H1 (cell line): Measurements from ENCODE around the gene BCL2. TPM values are rescaled to one million over a fixed set of nuclear protein-coding genes. Genes with fewer than 3 reads are reported as not detected.

Experiments
- CHD1 ChIP-seq: IDR thresholded peaks from 2 replicates; pipeline ENCODE4 v1.6.1; 2012; ENCODE audit warnings: low read depth, low read length, improper control_type of control experiment
- JUND ChIP-seq: IDR thresholded peaks from 2 replicates; pipeline ENCODE4 v1.6.1; 2011; ENCODE audit warnings: mild to moderate bottlenecking, improper control_type of control experiment, low read length
- MAFK ChIP-seq: IDR thresholded peaks from 2 replicates; pipeline ENCODE4 v1.6.1; 2012; ENCODE audit warnings: low read depth, mild to moderate bottlenecking, improper control_type of control experiment, low read length
- POU5F1 ChIP-seq: IDR thresholded peaks from 2 replicates; pipeline ENCODE4 v1.6.1; 2011; ENCODE audit warnings: low read depth, mild to moderate bottlenecking, low read length, moderate library complexity
- SRF ChIP-seq: IDR thresholded peaks from 2 replicates; pipeline ENCODE4 v1.6.1; 2011; ENCODE audit warnings: mild to moderate bottlenecking, low read depth, low read length, moderate library complexity
- TAF1 ChIP-seq: IDR thresholded peaks from 2 replicates; pipeline ENCODE4 v1.6.1; 2011; ENCODE audit warnings: mild to moderate bottlenecking, low read depth, low read length
- TBP ChIP-seq: IDR thresholded peaks from 2 replicates; pipeline ENCODE4 v1.6.1; 2011; ENCODE audit warnings: low read depth, low read length, improper control_type of control experiment
- polyA plus RNA-seq, 7 experiments: library from polyadenylated mRNA; depleted of rRNA in 3 of 7; stranded (reverse) in 5 of 7; unstranded in 2 of 7; fragments of >200 nt in 5 of 7; fragments of 200-250 nt in 2 of 7; gene quantifications; 1 replicate in 5 of 7; 2 replicates in 1 of 7; 4 replicates in 1 of 7; pipeline versions ENCODE4 v1.2.1 to v1.2.3, GENCODE V29; 2011 to 2013; ENCODE audit warnings: missing spikeins in 2 of 7, mixed read lengths in 2 of 7
- total RNA-seq: library from RNA; stranded (reverse); fragmentation: NEBNext Ultra II Directional; extraction: Animal tissue kit (Norgen Biotek cat#: 25700); gene quantifications from 2 replicates; pipeline ENCODE4 v1.2.1, GENCODE V29; 2021

Gene BCL2
- total and polyA plus RNA-seq, 2 of the 8 experiments (the other 6 are each of a cell fraction or from before 2014, with no cell fraction given) = 0.59 to 4.5 TPM

DNA sequence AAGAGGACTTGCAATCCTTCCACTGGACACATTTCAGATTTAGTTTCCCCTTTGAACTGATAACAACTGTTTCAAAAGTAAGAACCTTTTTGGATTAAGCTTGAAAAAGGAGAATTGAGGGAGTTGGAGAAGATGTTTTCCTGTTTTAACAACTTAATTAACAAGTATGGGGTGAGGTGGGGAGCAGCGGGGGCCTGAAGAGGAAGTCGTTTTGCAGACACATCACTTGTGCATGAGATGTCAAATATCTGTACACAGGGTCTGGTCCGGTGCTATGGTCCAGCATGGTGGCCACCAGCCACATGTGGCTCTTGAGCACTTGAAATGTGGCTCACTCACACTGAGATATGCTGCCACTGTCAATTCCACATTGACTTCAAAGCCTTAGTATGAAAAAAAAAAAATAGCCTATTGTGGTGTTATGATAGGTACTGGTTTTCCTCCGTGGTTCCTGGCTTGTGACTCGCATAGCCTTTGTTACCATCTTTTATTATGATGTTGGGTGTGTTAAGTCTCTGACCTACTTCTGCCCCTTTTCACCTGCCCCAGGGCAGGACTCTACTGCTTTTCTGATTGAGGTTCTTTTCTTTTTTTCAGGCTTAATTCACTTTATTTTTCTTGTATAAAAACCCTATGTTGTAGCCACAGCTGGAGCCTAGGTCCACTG lies 205.5 kb downstream of the BCL2 start (continued):
- TF ChIP-seq MAFK = no peak
- no peak for TF ChIP-seq JUND
- TF ChIP-seq TBP = no peak
- no peak for TF ChIP-seq TAF1
- TF ChIP-seq SRF = no peak
- TF ChIP-seq CHD1 = no peak
- TF ChIP-seq POU5F1 = no peak
- TF ChIP-seq, all 59 proteins: peak for 0
